Measurements from ENCODE around the gene OR7D4.

The OR7D4 gene

DNA sequence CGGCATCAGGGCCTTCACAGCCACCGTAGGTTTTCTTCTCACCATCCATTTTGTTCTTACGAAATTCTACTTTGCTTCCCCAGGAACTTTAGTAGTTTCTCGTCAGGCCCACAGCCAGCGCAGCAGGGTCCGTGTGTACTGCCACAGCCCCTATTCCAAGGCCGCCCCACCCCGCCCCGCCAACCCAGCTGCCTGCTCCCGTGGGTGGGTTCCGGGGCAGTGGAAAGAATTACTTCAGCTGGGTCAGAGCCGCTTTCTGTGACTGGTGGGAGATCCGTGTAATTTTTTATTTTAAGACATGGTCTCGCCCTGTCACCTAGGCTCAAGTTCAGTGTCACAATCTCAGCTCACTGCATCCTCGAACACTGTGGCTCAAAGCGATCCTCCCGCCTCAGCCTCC is 36.4 kb downstream of the OR7D4 start:
- H4K20me1 ChIP-seq (ENCODE audit: insufficient read depth, low read length) = no peaks in the 10 kb centered on the region
- no peaks in the 10 kb centered on the region for H3K4me1 ChIP-seq (ENCODE audit: insufficient read depth, low read length, severe bottlenecking)
- no peak for TF ChIP-seq EZH2 (IDR thresholded peaks at IDR 0.05; ENCODE audit: borderline replicate concordance, low read length)
- TF ChIP-seq, protein P1, sequence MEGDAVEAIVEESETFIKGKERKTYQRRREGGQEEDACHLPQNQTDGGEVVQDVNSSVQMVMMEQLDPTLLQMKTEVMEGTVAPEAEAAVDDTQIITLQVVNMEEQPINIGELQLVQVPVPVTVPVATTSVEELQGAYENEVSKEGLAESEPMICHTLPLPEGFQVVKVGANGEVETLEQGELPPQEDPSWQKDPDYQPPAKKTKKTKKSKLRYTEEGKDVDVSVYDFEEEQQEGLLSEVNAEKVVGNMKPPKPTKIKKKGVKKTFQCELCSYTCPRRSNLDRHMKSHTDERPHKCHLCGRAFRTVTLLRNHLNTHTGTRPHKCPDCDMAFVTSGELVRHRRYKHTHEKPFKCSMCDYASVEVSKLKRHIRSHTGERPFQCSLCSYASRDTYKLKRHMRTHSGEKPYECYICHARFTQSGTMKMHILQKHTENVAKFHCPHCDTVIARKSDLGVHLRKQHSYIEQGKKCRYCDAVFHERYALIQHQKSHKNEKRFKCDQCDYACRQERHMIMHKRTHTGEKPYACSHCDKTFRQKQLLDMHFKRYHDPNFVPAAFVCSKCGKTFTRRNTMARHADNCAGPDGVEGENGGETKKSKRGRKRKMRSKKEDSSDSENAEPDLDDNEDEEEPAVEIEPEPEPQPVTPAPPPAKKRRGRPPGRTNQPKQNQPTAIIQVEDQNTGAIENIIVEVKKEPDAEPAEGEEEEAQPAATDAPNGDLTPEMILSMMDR (IDR thresholded peaks at IDR 0.05; ENCODE audit: low read length) = no peak
- no peak overlapping the region for H2AFZ ChIP-seq (ENCODE audit: low read length)
- no peak overlapping the region for H3K9ac ChIP-seq (ENCODE audit: low read length)
- H3F3A ChIP-seq (ENCODE audit: insufficient read depth, low read length) = no peaks in the 10 kb centered on the region
- no peaks in the 10 kb centered on the region for H3K9me2 ChIP-seq (ENCODE audit: low read depth, low read length)
- no peak overlapping the region for H3K4me3 ChIP-seq (ENCODE audit: low read depth, low read length, poor library complexity, severe bottlenecking)
- H3K4me2 ChIP-seq (ENCODE audit: low read length) = no peak overlapping the region
- no peaks in the 10 kb centered on the region for H3K27me3 ChIP-seq (ENCODE audit: insufficient read depth, low read length)
- no peaks in the 10 kb centered on the region for H3K36me3 ChIP-seq (ENCODE audit: insufficient read depth, low read length)
- H3K9me3 ChIP-seq (ENCODE audit: low read length) = 0 out of 2 replicates have a peak, but pooled peaks cover 2% of the 10 kb centered on the region
- no peaks in the 10 kb centered on the region for H3K79me2 ChIP-seq (ENCODE audit: insufficient read depth, low read length)
- H3K27ac ChIP-seq (ENCODE audit: low read depth, low read length, poor library complexity, severe bottlenecking) = no peak overlapping the region

DNA sequence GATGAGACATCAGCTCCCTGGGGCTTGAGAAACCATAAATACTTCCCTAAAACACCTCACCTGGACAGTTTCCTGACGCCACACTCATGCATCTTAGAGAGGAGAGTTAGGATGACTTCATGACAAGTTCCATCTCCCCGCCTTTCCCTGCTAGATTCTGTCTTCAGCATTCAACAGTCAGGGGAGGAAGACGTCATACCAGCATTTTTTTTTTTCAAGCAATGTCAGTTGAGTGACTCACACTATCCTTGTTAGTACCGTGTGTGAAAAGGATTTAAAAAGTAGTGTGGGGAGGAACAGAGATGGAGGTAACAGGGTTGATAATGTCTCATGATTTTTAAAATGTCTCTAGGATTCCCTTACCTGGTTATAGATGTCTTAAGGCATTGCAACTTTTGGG is 40.5 kb downstream of the OR7D4 start, which contains the start of gene OR7D2:
OR7D2 (plus strand) TSS at position 79 of the 400 bp plus-strand sequence. CDS start 6,803 bp downstream, outside the sequence.
- no peak within 1 kb of the TSS for H3K4me3 ChIP-seq (ENCODE audit: low read depth, low read length, poor library complexity, severe bottlenecking)
- H3K27me3 ChIP-seq (ENCODE audit: insufficient read depth, low read length) = no peaks in the 10 kb centered on the region
- no peaks in the 10 kb centered on the region for H3K9me2 ChIP-seq (ENCODE audit: low read depth, low read length)
- H3K27ac ChIP-seq (ENCODE audit: low read depth, low read length, poor library complexity, severe bottlenecking) = no peak within 1 kb of the TSS
- H3K79me2 ChIP-seq (ENCODE audit: insufficient read depth, low read length) = no peaks in the 10 kb centered on the region
- no peak within 1 kb of the TSS for H3K4me2 ChIP-seq (ENCODE audit: low read length)
- no peaks in the 10 kb centered on the region for H4K20me1 ChIP-seq (ENCODE audit: insufficient read depth, low read length)
- H2AFZ ChIP-seq (ENCODE audit: low read length) = no peak within 1 kb of the TSS
- H3K9me3 ChIP-seq (ENCODE audit: low read length) = no peaks in the 10 kb centered on the region
- TF ChIP-seq EZH2 (IDR thresholded peaks at IDR 0.05; ENCODE audit: borderline replicate concordance, low read length) = no peak
- TF ChIP-seq, protein P1 (IDR thresholded peaks at IDR 0.05; ENCODE audit: low read length) = no peak
- no peaks in the 10 kb centered on the region for H3K36me3 ChIP-seq (ENCODE audit: insufficient read depth, low read length)
- H3K4me1 ChIP-seq (ENCODE audit: insufficient read depth, low read length, severe bottlenecking) = no peaks in the 10 kb centered on the region
- H3K9ac ChIP-seq (ENCODE audit: low read length) = no peak within 1 kb of the TSS
- no peaks in the 10 kb centered on the region for H3F3A ChIP-seq (ENCODE audit: insufficient read depth, low read length)

DNA sequence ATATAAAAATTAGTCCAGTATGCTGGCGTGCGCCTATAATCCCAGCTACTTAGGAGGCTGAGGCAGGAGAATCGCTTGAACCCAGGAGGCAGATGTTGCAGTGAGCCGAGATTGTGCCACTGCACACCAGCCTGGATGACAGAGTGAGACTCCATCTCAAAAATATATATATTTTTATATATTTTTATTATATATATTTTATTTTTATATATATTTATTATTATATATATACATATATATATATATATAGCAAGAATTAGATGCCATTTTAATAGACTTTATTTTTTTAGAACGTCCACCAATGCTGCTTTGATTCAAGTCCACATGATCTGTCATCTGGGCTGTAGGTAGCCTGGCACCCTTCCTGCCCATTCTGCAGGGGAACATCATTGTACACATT is 44.1 kb downstream of the OR7D4 start:
- Histone ChIP-seq H3K4me3 (ENCODE audit: low read depth, low read length, poor library complexity, severe bottlenecking) (no peak overlapping the region), H3K9me2 (ENCODE audit: low read depth, low read length) (no peaks in the 10 kb centered on the region), H3K27me3 (ENCODE audit: insufficient read depth, low read length) (no peaks in the 10 kb centered on the region), H2AFZ (ENCODE audit: low read length) (no peak overlapping the region), H3K27ac (ENCODE audit: low read depth, low read length, poor library complexity, severe bottlenecking) (no peak overlapping the region), H3F3A (ENCODE audit: insufficient read depth, low read length) (no peaks in the 10 kb centered on the region), H3K36me3 (ENCODE audit: insufficient read depth, low read length) (no peaks in the 10 kb centered on the region), H3K4me1 (ENCODE audit: insufficient read depth, low read length, severe bottlenecking) (no peaks in the 10 kb centered on the region), H3K9me3 (ENCODE audit: low read length) (no peaks in the 10 kb centered on the region), H4K20me1 (ENCODE audit: insufficient read depth, low read length) (no peaks in the 10 kb centered on the region), H3K9ac (ENCODE audit: low read length) (no peak overlapping the region), H3K79me2 (ENCODE audit: insufficient read depth, low read length) (no peaks in the 10 kb centered on the region), H3K4me2 (ENCODE audit: low read length) (no peak overlapping the region)
- no peak for TF ChIP-seq EZH2 (IDR thresholded peaks at IDR 0.05; ENCODE audit: borderline replicate concordance, low read length)
- TF ChIP-seq, protein P1 (IDR thresholded peaks at IDR 0.05; ENCODE audit: low read length) = no peak

Data from OCI-LY1 (cell line).